NCI-H1105 treated with DMSO at 0.1 percent for 48 hours (cell line): ENCODE measurements around the gene PTPRN2.

ENCODE experiments used
- DNase-seq: peaks from one replicate; lab custom pipeline; 2025; lab: John Stamatoyannopoulos, UW

Gene PTPRN2

DNA sequence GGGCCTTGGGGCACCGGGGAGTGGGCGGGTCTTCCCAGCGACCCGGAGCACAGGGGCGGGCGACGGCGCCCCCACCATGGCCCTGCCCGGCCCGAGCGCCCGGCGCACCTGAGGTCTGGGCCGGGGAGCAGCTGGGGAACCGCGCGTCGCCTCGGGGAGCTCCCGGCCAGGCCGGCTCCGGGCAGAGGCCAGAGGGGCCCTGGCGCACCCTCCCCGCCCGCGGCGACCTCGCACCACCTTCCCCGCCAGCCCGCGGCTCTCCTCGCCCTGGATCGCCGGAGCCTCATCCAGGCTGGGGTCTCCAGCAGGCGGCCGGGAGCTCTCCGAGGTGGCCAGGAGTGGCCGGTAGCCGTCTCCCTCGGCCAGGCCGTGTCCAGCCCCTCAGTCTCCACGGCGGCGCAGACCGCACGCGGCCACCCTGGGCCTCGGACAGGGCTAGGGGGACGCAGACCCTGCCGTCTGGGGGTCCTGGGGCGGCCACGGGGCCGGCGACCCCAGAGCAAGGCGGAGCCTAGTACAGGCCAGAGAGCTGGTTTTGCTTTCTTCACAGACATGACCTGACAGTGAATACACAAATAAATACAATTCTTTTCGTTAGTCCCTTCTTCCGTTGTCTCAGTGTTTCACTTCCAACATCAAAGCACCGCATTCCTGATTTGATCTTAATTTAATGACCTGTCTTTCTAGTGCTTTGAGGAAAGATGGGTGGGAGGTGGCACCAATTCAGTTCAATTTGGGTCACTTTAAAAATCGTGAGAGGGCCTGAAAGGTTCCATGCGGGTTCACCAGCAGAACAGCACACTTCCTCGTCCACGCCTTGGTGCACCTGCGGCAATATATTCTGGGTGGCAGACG, 893.9 kb downstream of the PTPRN2 start:
- no peak for DNase-seq

DNA sequence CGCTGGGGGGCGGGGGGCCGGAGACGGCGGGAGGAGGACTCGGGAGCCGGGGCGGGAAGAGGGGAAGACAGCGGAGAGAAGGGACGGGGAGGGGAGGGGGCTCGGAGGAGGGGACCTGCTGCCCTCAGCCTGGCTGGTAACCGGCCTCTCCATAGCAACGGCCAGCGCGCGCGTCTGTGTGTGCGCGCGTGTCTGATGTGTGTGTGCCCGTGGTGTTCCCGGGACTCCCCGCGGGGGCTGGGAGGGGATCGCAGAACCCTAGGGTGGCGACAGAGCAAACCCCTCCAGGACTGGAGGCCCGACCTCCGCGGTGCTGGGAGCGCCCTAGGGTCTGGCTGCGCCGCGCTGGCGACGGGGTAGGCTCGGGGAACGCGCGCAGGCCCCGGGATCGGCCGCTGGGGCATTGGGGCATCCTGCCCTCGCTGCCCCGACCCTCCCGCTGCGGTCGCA, 894.5 kb downstream of the PTPRN2 start:
- no peak for DNase-seq

DNA sequence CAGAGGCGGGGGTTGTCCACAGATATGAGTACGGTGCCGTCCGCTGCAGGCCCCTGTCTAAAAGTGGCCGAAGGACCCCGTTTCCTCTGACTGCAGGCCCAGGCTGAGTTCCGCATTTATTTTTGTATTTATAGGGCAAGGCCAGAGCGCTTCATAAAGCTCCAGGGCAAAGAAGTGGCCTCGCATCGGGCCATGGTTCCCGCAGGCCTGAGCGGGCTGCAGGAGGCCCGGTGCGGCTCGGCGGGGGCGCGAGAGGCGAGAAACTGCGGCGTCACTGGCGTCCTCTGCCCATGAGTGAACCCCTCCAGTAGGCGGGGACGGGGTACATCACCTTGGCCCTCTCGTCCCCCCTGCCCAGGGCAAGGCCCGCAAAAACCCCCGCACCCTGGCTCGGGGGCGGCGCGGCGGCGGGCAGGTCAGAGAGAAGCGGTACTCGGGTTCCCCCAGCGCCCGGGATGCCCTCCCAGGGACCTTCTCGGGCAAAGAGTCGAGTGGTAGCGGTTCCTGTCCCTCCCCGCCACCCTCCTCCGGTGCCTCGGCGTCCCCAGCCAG, 895.1 kb downstream of the PTPRN2 start:
- no peak for DNase-seq

DNA sequence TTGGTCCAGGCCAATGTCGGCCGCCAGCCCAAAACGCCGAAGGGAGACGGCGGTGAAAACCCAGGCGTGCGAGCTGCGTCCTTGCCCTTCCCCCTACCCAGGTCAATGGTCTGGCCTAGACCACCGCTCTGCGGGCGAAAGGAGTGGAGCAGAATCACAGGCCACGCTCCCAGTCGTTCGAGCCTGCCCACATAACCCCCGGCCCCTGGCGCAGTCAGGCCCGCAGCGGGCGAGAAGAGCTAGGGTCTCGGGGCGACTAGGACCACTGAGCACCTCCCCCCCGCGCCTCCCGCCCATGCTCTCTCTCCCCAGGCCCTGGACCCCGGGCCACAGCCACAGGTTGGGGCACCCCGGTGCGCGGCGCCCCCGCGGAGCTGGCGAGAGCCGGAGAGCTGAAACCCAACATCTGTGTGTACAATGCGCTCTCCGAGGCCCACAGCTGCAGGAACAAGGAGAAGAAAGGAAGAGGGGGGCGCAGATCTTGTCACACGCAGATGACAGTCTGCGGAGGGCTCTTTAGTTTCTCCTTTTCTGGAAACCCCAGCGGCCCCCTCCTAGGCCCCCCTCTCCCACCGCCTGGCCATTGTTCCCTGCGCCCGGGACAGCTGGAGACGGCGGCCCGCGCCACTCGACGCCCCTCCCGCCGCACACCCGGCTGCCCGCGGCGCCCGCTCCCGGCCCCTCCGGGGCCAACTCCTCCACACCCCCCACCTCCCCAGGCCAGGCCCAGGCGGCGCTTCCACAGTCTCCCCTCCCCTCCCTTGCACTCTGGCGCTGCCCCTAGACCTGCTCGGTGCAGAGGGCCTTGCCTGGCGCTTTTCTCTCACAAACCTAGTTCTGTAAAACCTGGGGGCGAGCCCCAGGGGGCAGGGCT, 895.8 kb downstream of the PTPRN2 start:
- DNase-seq = peak; percentile 13

DNA sequence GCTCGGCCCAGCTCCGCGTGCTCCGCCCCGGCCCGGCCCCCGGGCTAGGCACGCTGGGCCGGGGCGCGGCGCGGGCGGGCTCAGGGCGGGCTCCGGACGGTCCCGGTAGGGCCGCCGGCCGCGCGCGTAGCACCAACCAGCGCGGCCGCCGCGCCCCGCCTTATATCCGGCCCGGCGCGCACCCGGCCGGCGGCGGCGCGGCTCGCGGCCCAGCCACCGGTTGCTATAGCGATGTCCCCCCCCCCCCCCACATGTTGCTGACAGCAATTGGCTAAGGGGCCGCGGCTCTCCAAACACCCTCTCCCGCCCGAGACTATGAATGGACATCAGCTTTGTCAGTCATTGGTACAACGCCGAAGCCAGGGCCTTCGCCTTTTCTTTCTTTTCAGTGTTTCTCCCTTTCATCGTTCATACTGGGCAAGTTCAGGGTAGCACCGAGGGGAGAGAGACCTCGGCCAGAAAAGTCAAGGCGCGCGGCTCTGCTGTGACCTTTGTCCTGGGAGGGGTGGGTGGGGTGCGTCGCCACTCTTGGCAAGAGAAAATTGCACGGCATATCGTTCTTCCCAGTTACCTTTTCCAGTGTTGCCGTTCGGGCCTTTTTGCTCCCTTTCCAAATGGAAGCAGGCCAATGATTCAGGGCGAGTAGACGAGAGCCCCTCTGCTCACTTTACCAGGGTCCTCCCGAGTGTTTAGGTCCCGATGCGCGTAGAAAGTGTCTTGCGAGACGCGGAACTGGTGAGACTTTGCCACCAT, 896.6 kb downstream of the PTPRN2 start:
- DNase-seq = peak; percentile 82

DNA sequence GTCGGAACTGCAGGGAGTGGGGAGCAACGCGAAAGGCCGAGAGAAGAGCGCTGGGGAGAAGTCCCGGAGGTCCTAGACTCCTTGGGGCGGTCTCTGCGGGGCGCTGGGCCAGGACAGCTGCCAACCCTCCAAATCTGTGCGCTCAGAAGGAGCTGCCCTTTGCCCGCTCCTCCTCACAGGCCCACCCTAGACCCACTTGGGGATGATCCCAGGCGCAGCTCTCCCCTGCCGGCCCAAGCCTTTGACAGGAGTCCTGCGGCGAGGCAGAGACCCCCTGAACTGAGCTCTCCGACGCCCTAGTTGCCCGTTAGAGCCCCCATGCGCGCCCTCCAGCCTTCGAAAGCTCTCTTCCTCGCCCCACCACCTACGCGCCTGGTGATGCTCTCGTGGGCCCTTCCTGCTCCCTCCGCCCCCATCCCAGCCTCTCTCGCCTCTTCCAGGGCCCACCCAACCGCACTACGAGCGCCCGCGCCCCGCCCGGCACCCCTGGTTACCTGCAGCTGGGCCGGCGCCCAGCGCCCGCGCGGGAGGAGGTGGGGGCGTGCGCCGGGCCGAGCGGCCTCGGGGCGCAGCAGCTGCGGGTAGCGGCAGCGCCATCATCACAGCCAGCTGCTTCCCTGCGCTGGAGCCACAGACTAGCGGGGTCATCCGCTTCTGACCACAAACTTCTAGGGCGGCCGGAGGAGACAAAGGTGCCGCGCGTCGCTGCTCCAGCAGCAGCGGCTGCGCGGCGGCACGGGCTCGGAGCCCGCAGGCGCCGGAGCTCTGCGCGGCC, 897.4 kb downstream of the PTPRN2 start:
- peak; percentile 52 for DNase-seq

DNA sequence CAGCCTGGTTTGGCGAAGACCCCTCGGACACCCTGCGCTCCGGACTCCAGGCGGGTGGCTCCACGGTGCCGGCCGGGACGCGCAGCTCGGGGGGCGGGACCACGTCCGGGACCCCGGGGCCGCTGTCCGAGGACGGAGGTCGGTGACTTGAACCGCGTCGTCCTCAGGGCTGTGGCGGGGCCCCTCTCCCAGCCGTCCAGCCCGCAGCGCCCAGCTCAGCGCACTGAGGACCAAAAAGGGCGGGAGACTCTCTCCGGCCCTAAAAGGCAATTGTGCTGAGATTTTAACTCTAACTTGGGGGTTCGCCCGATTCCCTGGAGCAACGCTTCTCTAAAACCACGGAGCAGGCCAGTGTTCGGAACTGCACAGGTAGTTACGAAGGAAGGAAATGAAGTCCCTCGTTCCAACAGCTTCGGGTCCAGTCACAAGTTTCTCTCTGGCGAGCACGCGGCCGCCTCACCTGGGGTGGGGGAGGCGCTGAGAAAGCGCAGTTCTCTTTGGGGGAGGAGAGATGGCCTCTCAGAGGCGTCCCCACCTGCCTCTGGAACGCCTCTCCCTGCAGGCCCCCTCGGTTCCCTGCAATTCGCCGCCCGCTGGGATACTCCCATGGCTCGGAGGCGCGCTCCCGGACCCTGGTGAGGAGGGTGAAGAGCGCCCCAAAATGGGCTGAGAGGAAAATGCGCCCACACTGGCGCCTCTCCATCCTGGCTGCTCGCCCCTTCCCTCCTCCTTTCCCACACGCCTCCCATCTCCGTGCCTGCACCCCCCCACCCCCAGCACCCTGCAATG, 898.2 kb downstream of the PTPRN2 start:
- DNase-seq = no peak

DNA sequence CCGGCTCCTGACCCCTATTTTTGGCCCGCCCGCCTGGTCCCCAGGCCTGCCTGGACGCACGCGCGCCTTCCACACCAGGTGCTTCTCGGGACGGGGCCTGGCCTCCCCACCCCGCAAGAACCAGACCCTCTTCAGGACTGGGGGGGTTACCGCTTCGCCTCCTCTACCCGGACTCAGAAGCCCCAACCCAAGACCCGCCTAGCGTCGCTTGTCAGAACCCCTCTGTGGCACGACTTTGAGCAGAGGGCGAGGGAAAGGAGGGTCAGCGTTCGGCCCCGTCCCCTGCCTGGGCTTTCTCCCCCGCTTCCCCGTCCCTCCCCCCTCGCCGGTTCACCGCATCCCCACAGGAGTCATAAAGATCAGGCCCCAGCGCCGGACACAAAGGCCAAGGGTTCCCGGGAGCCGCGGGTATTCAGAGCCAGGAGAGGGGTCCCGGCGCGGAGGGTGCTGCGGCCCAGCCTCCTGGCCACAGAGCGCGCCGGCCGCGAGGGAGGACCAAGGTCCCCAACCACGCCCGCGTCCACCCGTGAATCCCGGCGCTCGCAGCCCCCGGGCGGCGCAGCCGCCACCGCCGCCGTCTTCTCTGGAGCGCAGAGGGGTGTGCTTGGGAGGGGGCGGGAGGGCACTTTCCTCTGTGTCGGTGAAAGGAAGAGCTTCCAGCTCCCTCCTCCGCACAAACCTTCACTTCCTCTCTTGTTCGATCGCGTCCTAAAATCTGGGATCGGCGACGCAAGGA, 898.9 kb downstream of the PTPRN2 start:
- no peak for DNase-seq

DNA sequence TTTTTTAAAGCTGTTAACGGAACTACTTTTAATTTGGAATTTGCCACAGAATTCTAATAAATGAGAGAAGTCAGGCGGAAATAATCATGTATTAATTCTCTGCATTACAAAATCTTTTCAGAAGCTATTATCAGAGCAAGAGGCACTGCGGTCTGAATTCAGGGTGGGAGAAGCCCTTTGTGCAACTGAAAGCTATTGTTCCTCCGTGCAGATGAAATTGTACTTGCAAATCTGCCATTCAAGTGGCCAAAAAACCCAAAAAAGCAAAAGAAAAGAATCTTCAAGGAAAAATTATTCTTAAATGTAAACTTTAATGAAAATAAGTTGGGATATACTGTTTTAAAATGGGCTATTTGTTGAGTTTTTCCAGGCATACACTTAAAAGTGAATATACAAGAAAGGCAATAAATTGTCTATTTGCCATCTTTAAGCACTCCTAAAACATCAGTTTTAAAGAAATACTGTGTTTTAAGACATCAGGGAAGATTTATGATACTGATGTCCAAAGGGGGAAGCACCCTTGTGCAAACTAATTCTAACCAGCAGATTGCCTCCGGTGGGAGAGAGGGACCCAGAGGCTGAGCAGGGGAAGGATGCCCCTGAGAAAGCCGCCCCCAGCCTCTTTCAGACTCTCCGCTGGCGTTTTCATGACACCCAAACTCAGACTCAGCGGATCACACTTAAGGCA, 899.6 kb downstream of the PTPRN2 start:
- DNase-seq = no peak

DNA sequence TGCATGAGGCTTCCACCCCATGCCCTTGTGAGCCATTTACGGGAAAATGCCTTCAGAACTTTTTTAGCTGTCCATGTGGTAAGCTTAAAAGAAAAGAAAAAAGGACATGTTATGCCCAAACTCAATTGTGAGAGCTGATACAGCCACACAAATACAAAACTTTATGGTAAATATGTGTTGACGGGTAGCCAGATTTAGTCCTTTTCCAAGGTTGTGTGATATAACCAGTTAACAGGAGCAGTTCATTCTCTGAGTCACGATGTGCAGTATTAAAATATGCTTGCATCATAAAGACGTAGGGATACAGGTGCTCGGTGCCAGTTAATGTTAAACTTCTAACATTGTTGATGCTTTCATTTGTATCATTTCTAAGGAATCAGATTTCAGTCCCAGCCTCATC, 900.5 kb downstream of the PTPRN2 start:
- no peak for DNase-seq

DNA sequence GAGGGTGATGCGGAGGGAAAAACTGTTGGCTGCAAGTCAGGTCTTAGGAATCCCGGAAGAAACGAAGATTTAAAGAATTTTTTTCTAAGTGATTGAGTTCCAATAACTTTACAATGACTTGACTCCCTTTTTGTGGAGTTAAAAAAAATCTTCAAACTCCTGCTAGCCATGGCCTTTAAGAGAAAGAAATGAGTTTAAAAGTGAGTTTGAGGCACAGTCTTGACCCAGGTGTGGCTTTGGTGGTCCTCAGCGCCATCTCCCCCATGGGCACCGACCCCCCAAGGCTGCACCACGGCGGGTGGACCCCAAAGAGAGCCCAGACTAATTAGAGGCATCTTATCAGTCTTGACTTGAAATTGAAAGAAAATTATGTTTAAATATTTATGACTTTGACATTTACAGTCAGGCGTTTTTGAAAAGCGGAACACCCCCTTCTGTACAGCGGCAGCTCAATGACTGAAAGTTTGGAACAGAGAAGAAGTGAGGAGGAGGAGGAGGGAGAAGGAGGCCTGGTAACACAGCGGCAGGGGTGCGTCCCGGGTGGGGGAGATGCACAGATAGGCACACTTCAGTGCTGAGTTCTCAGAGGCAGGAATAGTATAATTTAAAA, 901.2 kb downstream of the PTPRN2 start:
- no peak for DNase-seq

DNA sequence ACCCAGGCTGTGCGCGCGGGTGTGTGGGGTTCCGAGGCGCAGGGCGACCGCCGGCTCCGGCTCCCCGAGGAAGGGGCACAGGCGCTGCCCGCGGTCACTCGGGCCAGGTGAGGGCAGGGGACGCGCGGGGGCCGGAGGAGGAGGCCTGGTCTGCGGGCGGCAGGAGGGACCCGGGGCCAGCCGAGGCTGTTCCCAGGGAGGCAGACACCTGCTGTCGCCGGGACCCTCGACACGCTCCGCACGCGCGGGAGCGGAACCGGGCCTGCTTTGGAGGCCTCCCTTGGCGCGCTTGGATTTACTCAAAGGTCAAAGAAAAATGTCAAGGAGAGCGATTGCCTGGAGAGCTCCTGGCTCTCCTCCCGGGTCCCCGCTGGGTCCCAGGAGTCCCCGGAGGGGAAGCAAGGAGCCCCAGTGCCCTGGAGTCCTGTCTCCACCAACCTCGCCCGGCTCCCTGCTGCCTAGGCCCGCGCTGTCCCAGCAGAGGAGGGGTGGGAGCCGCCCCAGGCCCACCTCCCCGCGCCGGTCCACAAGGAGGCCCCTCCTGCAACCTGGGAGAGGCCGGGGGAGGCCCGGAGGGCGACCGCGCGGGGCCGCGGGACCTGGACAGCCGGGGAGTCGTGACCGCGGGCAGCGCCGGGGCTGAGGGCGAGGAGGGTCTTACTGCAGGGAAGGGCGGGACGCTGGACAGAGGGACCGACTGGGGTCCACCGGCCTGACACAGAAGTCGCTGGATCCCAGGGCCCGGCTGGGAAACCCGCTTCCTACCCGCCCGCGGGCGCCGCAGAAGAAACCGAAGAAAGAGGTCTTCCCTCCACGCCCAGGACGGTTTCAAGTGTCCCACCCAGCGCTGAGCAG, 902.0 kb downstream of the PTPRN2 start:
- no peak for DNase-seq

DNA sequence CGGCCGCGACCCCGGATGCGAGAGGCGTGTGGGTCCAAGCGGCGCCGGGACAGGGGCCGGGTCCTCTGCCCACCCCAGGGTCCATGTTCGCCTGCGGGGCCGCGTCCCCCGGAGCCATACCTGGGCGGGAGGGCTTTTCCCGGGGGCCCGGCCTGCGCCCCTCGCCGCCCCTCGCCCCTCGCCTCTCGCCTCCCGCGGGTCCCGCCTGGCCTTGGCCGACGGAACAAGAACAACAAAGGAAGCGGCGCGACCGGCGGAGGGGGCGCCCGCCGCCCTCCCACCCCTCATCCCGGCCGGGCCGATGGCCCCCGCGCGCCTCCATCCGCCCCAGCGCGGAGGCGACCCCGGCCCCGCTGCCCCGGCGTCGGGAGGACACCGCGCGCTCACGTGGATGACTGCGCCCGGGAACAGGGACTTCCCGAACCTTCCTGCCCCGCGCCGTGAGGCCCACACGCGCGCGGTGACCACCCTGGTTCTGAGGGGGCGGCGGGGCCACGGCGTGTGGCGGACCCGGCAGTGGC, 902.7 kb downstream of the PTPRN2 start:
- DNase-seq = no peak

DNA sequence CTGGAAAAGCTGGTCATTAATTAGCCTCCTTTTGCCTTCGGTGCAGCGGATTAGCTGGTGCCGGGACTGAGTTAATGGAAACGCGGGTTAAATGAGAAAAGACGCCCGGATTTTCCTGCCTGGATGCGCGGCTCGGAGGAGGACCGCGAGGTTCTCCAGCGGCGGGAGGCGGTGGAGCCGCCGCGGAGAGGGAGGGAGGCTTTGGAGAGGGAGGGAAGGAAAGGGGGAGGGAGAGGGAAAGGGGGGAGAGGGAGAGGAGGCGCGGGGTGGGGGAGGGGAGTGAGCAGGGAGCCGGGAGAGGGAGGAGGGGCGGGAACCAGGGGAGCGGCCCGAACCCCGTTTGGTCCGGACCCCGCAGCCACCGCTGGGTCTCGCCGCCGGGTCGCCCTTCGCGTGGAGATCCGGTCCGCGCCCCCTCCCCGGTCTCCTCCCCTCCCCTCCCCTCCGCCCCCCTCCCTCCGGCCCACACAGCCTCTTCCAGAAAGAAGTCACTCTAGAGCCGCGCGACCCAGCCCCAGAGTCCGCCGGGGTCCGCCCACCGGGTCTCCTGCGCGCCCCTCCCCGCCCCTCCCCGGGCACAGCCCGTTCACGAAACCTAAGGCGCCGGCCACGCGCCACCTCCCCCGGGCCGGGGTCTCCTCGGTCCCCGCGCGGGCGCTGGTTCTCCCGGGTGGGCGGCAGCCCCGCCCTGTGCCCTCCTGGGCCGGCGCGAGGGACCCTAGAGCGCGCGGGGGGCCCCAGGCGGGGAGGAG, 903.3 kb downstream of the PTPRN2 start:
- DNase-seq = no peak

DNA sequence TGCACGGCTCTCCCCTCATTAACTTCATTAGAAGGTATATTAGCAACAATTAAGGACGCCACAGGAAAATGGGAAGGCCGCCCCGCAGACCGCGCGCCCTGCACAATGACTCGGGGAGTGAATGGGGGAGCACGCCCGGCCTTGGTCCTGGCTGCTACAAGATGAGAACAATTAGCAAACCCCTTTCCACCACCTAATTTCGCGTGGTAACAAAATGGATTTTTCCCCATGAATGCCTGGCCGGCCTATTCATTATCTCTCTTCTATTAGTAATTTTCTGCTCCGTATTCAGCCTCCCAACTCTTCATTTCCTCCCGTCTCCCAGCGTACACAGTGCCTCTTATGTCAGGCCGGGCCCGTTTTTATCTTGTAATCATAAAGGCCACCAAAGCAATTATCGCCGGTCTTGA, 903.9 kb downstream of the PTPRN2 start:
- DNase-seq = no peak

DNA sequence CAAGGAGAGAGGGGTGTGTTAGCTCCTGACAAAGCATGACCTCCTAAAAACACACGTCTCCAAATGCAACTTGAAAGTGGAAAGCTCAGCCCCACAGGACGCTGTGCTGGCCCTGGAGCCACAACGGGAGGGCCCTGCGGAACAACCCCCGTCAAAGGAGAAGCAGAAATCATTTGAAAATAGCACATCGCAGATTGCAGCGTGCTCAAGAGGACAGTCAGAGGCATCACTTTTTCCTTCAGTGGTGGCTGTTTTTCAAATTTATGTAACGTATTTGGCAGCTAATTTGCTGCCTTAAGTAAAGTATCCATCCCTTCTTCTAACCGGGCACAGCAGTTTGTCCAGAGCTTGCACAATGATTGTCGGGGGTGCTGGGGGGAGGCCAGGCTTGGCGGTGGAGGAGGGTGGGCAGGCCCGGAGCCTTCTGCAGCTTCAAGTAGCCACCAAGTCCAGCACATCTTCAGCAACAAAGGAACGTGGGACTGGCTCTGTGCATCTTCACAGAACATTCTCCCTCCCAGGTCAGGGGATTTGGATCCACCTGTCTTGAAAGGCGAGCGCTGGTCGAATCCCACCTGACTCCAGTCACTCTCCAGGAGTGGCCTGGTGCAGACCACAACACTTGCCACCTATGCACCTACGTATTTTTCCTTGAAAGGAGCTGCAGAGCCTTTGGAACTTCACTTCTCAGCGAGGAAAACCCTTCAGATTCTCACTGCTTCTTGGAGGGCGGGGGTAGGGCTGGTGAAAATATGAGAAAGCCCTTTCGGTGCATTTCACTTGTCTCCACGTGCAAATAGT, 904.5 kb downstream of the PTPRN2 start:
- DNase-seq = no peak
